ENCODE results near the gene INCA1. TPM values are rescaled to one million over a fixed set of nuclear protein-coding genes. Genes with fewer than 3 reads are reported as not detected.

Gene INCA1
- total and polyA plus RNA-seq, 2 of the 13 experiments (the other 11 are each of a cell fraction or from before 2014, with no cell fraction given) = 0.93 to 2.6 TPM

DNA sequence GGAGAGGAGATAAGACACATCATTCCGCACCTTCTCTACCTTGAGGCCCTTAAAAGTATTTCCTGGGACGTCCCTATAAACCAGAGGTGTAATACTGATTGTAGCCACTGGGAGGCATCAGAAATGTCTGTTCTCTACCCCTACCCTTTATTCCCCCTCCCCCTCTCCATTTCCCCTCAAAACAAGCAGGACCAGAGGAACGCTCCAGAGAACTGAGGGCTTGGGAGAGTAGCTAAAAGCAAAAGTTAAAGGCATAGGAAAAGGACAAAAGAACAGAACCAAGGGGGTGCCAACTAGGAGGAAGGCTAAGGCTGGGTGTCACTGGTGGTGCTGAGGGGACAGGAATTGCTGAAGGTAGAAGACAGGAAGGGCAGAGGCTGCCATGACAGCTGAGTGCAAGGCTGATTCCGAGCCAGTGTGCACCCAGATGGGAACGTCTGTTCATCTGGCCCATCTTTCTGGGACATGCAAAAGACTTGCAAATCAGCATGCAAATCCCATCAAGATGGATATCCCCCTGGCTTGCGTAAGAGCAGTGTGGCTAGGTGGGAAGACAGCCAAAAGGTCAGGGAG, 16.6 kb downstream of the INCA1 start (continued):
- TF ChIP-seq SRSF1 (optimal IDR thresholded peaks at IDR 0.05; ENCODE audit: low read depth, low read length) (no peak), SSRP1 (CRISPR knock-in tag; IDR thresholded peaks at IDR 0.05) (peak; percentile 32; the same call in 1 of the 2 replicates), ZNF749 (CRISPR knock-in tag; IDR thresholded peaks at IDR 0.05; ENCODE audit: borderline replicate concordance) (no peak), ZFX (CRISPR knock-in tag; IDR thresholded peaks at IDR 0.05; ENCODE audit: low read depth) (0 out of 2 replicates have a peak, but pooled peaks have one; percentile 16), JARID2 (CRISPR knock-in tag; IDR thresholded peaks at IDR 0.05; ENCODE audit: insufficient replicate concordance) (no peak), MAFK (conservative IDR thresholded peaks at IDR 0.05 in 1 of 2, IDR thresholded peaks at IDR 0.05 in 1 of 2; ENCODE audit: low read length in 2 of 2) (no peak), ZNF619 (CRISPR knock-in tag; IDR thresholded peaks at IDR 0.05) (no peak), ISX (CRISPR knock-in tag; conservative IDR thresholded peaks at IDR 0.05) (no peak), SPEN (CRISPR knock-in tag; IDR thresholded peaks at IDR 0.05; ENCODE audit: low read depth) (no peak), ZNF335 (CRISPR knock-in tag; IDR thresholded peaks at IDR 0.05) (no peak), ZNF253 (CRISPR knock-in tag; IDR thresholded peaks at IDR 0.05; ENCODE audit: borderline replicate concordance) (no peak), ZBTB38 (CRISPR knock-in tag; IDR thresholded peaks at IDR 0.05) (no peak), SMYD3 (CRISPR knock-in tag; IDR thresholded peaks at IDR 0.05) (no peak), ZNF841 (CRISPR knock-in tag; IDR thresholded peaks at IDR 0.05; ENCODE audit: borderline replicate concordance) (no peak), ZBTB20 (CRISPR knock-in tag; IDR thresholded peaks at IDR 0.05; ENCODE audit: borderline replicate concordance, low read depth) (no peak), FOXC1 (CRISPR knock-in tag; IDR thresholded peaks at IDR 0.05; ENCODE audit: borderline replicate concordance) (0 out of 2 replicates have a peak, but pooled peaks have one; percentile 20)
- TF ChIP-seq, protein P1, sequence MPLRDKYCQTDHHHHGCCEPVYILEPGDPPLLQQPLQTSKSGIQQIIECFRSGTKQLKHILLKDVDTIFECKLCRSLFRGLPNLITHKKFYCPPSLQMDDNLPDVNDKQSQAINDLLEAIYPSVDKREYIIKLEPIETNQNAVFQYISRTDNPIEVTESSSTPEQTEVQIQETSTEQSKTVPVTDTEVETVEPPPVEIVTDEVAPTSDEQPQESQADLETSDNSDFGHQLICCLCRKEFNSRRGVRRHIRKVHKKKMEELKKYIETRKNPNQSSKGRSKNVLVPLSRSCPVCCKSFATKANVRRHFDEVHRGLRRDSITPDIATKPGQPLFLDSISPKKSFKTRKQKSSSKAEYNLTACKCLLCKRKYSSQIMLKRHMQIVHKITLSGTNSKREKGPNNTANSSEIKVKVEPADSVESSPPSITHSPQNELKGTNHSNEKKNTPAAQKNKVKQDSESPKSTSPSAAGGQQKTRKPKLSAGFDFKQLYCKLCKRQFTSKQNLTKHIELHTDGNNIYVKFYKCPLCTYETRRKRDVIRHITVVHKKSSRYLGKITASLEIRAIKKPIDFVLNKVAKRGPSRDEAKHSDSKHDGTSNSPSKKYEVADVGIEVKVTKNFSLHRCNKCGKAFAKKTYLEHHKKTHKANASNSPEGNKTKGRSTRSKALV (CRISPR knock-in tag; IDR thresholded peaks at IDR 0.05) = no peak
- TF ChIP-seq, protein P2, sequence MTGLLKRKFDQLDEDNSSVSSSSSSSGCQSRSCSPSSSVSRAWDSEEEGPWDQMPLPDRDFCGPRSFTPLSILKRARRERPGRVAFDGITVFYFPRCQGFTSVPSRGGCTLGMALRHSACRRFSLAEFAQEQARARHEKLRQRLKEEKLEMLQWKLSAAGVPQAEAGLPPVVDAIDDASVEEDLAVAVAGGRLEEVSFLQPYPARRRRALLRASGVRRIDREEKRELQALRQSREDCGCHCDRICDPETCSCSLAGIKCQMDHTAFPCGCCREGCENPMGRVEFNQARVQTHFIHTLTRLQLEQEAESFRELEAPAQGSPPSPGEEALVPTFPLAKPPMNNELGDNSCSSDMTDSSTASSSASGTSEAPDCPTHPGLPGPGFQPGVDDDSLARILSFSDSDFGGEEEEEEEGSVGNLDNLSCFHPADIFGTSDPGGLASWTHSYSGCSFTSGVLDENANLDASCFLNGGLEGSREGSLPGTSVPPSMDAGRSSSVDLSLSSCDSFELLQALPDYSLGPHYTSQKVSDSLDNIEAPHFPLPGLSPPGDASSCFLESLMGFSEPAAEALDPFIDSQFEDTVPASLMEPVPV (CRISPR knock-in tag; IDR thresholded peaks at IDR 0.05) = no peak
- TF ChIP-seq, protein P3, sequence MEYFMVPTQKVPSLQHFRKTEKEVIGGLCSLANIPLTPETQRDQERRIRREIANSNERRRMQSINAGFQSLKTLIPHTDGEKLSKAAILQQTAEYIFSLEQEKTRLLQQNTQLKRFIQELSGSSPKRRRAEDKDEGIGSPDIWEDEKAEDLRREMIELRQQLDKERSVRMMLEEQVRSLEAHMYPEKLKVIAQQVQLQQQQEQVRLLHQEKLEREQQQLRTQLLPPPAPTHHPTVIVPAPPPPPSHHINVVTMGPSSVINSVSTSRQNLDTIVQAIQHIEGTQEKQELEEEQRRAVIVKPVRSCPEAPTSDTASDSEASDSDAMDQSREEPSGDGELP (IDR thresholded peaks at IDR 0.05; ENCODE audit: borderline replicate concordance, low read depth) = no peak
- TF ChIP-seq, protein P4, sequence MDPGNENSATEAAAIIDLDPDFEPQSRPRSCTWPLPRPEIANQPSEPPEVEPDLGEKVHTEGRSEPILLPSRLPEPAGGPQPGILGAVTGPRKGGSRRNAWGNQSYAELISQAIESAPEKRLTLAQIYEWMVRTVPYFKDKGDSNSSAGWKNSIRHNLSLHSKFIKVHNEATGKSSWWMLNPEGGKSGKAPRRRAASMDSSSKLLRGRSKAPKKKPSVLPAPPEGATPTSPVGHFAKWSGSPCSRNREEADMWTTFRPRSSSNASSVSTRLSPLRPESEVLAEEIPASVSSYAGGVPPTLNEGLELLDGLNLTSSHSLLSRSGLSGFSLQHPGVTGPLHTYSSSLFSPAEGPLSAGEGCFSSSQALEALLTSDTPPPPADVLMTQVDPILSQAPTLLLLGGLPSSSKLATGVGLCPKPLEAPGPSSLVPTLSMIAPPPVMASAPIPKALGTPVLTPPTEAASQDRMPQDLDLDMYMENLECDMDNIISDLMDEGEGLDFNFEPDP (CRISPR knock-in tag; conservative IDR thresholded peaks at IDR 0.05) = no peak
- TF ChIP-seq, protein P5, sequence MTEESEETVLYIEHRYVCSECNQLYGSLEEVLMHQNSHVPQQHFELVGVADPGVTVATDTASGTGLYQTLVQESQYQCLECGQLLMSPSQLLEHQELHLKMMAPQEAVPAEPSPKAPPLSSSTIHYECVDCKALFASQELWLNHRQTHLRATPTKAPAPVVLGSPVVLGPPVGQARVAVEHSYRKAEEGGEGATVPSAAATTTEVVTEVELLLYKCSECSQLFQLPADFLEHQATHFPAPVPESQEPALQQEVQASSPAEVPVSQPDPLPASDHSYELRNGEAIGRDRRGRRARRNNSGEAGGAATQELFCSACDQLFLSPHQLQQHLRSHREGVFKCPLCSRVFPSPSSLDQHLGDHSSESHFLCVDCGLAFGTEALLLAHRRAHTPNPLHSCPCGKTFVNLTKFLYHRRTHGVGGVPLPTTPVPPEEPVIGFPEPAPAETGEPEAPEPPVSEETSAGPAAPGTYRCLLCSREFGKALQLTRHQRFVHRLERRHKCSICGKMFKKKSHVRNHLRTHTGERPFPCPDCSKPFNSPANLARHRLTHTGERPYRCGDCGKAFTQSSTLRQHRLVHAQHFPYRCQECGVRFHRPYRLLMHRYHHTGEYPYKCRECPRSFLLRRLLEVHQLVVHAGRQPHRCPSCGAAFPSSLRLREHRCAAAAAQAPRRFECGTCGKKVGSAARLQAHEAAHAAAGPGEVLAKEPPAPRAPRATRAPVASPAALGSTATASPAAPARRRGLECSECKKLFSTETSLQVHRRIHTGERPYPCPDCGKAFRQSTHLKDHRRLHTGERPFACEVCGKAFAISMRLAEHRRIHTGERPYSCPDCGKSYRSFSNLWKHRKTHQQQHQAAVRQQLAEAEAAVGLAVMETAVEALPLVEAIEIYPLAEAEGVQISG (CRISPR knock-in tag; IDR thresholded peaks at IDR 0.05) = 0 out of 2 replicates have a peak, but pooled peaks have one; percentile 1

Data from HepG2 (cell line).